H9 (cell line): Measurements from ENCODE around the gene ARHGEF2. TPM values are rescaled to one million over a fixed set of nuclear protein-coding genes. Genes with fewer than 3 reads are reported as not detected.

ENCODE experiments used
- DNase-seq: peaks from one replicate; pipeline ENCODE4 v3.0.0-alpha.2; 2017
- H2AFZ ChIP-seq: one replicate; pipeline ENCODE4 v1.6.1; 2013; ENCODE audit warnings: mild to moderate bottlenecking, low read length, control low read depth, moderate library complexity
- H2AK5ac ChIP-seq: 2 replicates; pipeline ENCODE4 v1.6.1; 2013; ENCODE audit warnings: low read length, control low read depth, mixed read lengths; ENCODE audit not compliant: insufficient read length
- H2BK120ac ChIP-seq: one replicate; pipeline ENCODE4 v1.6.1; 2013; ENCODE audit warnings: low read depth, mild to moderate bottlenecking, low read length, control low read depth, inconsistent platforms; ENCODE audit not compliant: poor library complexity, severe bottlenecking
- H2BK12ac ChIP-seq: 2 replicates; pipeline ENCODE4 v1.6.1; 2013; ENCODE audit warnings: low read length, control low read depth, mixed read lengths, low read depth; ENCODE audit not compliant: insufficient read length
- H2BK15ac ChIP-seq: 2 replicates; pipeline ENCODE4 v1.6.1; 2013; ENCODE audit warnings: low read depth, low read length, control low read depth
- H2BK20ac ChIP-seq: one replicate; pipeline ENCODE4 v1.6.1; 2013; ENCODE audit warnings: low read depth, mild to moderate bottlenecking, low read length, control low read depth, inconsistent platforms; ENCODE audit not compliant: poor library complexity, severe bottlenecking
- H2BK5ac ChIP-seq: 2 replicates; pipeline ENCODE4 v1.6.1; 2013; ENCODE audit warnings: low read length, control low read depth, mixed read lengths; ENCODE audit not compliant: insufficient read length
- H3K14ac ChIP-seq: 2 replicates; pipeline ENCODE4 v1.6.1; 2013; ENCODE audit warnings: low read length, control low read depth; ENCODE audit not compliant: insufficient read depth
- H3K18ac ChIP-seq: 2 replicates; pipeline ENCODE4 v1.6.1; 2013; ENCODE audit warnings: low read depth, mild to moderate bottlenecking, mixed read lengths, low read length, control low read depth; ENCODE audit not compliant: insufficient read length
- H3K23ac ChIP-seq: 2 replicates; pipeline ENCODE4 v1.6.1; 2013; ENCODE audit warnings: low read length, control low read depth, mixed read lengths, low read depth; ENCODE audit not compliant: insufficient read length
- H3K23me2 ChIP-seq: 2 replicates; pipeline ENCODE4 v1.6.1; 2013; ENCODE audit warnings: low read depth, mild to moderate bottlenecking, mixed read lengths, low read length, control low read depth; ENCODE audit not compliant: insufficient read length, poor library complexity, severe bottlenecking
- H3K27ac ChIP-seq: 2 replicates; pipeline ENCODE4 v1.5.1; 2013; ENCODE audit warnings: low read length, control low read depth, mixed read lengths, low read depth; ENCODE audit not compliant: insufficient read length
- H3K27me3 ChIP-seq: 2 replicates; pipeline ENCODE4 v1.6.1; 2013; ENCODE audit warnings: low read length, control low read depth, inconsistent platforms; ENCODE audit not compliant: insufficient read depth
- H3K4ac ChIP-seq: 2 replicates; pipeline ENCODE4 v1.6.1; 2013; ENCODE audit warnings: low read depth, mild to moderate bottlenecking, control low read depth, inconsistent platforms, low read length, moderate library complexity
- H3K4me1 ChIP-seq: 2 replicates; pipeline ENCODE4 v1.6.1; 2013; ENCODE audit warnings: low read length, control low read depth, inconsistent platforms; ENCODE audit not compliant: insufficient read depth
- H3K4me2 ChIP-seq: 2 replicates; pipeline ENCODE4 v1.6.1; 2013; ENCODE audit warnings: low read length, control low read depth, mixed read lengths; ENCODE audit not compliant: insufficient read length, insufficient read depth
- H3K56ac ChIP-seq: 2 replicates; pipeline ENCODE4 v1.6.1; 2013; ENCODE audit warnings: low read depth, mild to moderate bottlenecking, mixed read lengths, low read length, control low read depth; ENCODE audit not compliant: insufficient read length
- H3K79me1 ChIP-seq: 2 replicates; pipeline ENCODE4 v1.6.1; 2013; ENCODE audit warnings: low read depth, mild to moderate bottlenecking, moderate library complexity, low read length, control low read depth, inconsistent platforms; ENCODE audit not compliant: insufficient read depth, poor library complexity, severe bottlenecking
- H3K79me2 ChIP-seq: 2 replicates; pipeline ENCODE4 v1.6.1; 2013; ENCODE audit warnings: low read length, control low read depth, inconsistent platforms; ENCODE audit not compliant: insufficient read depth
- H3K9ac ChIP-seq: 2 replicates; pipeline ENCODE4 v1.6.1; 2013; ENCODE audit warnings: low read length, control low read depth, mixed read lengths; ENCODE audit not compliant: insufficient read length; ENCODE audit errors: extremely low read depth
- H3K9me3 ChIP-seq: one replicate; pipeline ENCODE4 v1.6.1; 2013; ENCODE audit warnings: low read depth, low read length, inconsistent platforms; ENCODE audit not compliant: control insufficient read depth
- H3T11ph ChIP-seq: one replicate; pipeline ENCODE4 v1.6.1; 2013; ENCODE audit warnings: mild to moderate bottlenecking, low read length, control low read depth, inconsistent platforms
- H4K20me1 ChIP-seq: one replicate; pipeline ENCODE4 v1.6.1; 2013; ENCODE audit not compliant: control insufficient read depth, insufficient read length, insufficient read depth
- H4K5ac ChIP-seq: 2 replicates; pipeline ENCODE4 v1.6.1; 2013; ENCODE audit warnings: low read depth, mild to moderate bottlenecking, mixed read lengths, low read length, control low read depth; ENCODE audit not compliant: insufficient read length
- H4K8ac ChIP-seq: replicated peaks from 2 replicates; pipeline ENCODE4 v1.6.1; 2013; ENCODE audit warnings: low read length, control low read depth, mixed read lengths, low read depth; ENCODE audit not compliant: insufficient read length
- H4K91ac ChIP-seq: 2 replicates; pipeline ENCODE4 v1.6.1; 2013; ENCODE audit warnings: low read depth, mild to moderate bottlenecking, moderate library complexity, mixed read lengths, low read length, control low read depth; ENCODE audit not compliant: insufficient read length
- H3K27ac Mint-ChIP-seq, 3 experiments: 2 replicates in 2 of 3; 3 replicates in 1 of 3; pipeline ENCODE4 v1.8.0; 2020 to 2021; ENCODE audit warnings: mixed read lengths in 3 of 3, mild to moderate bottlenecking in 1 of 3, moderate library complexity in 1 of 3
- H3K27me3 Mint-ChIP-seq: 2 replicates; pipeline ENCODE4 v1.8.0; 2021; ENCODE audit warnings: low read depth, mild to moderate bottlenecking, moderate library complexity, mixed read lengths
- H3K36me3 Mint-ChIP-seq, 3 experiments: 2 replicates in 2 of 3; 3 replicates in 1 of 3; pipeline ENCODE4 v1.8.0; 2020 to 2021; ENCODE audit warnings: low read depth in 3 of 3, mixed read lengths in 3 of 3; ENCODE audit not compliant: insufficient read depth in 1 of 3
- H3K4me1 Mint-ChIP-seq, 2 experiments: 2 replicates each; pipeline ENCODE4 v1.8.0; 2020; ENCODE audit warnings: mixed read lengths in 2 of 2
- H3K4me3 Mint-ChIP-seq, 2 experiments: 2 replicates in 1 of 2; 3 replicates in 1 of 2; pipeline ENCODE4 v1.8.0; 2020 to 2021; ENCODE audit warnings: mild to moderate bottlenecking in 2 of 2, mixed read lengths in 2 of 2, moderate library complexity in 1 of 2
- H3K9me3 Mint-ChIP-seq, 2 experiments: 2 replicates in 1 of 2; 3 replicates in 1 of 2; pipeline ENCODE4 v1.8.0; 2020; ENCODE audit warnings: mild to moderate bottlenecking in 2 of 2, mixed read lengths in 2 of 2, moderate library complexity in 1 of 2
- CTCF ChIP-seq: fragments of 200-600 bp; sonication (generic); conservative IDR thresholded peaks from 3 replicates; pipeline ENCODE4 v1.8.0; 2021; ENCODE audit warnings: antibody characterized with exemption, mild to moderate bottlenecking
- WGBS: extraction: QIAGEN DNeasy Blood & Tissue Kit; methylation state at CpG from one replicate; pipeline ENCODE4 v1.1.7; 2013; ENCODE audit warnings: missing lambda C conversion rate, low lambda C conversion rate, mixed read lengths; ENCODE audit not compliant: insufficient read length; ENCODE audit errors: extremely low coverage; 5-methylcytosine and 5-hydroxymethylcytosine counted together
- total RNA-seq: library from RNA; stranded (reverse); gene quantifications from 2 replicates; pipeline ENCODE4 v1.2.1, GENCODE V29; 2021

Gene ARHGEF2
- total RNA-seq, 1 experiment from 2014 or later, result 111 TPM

DNA sequence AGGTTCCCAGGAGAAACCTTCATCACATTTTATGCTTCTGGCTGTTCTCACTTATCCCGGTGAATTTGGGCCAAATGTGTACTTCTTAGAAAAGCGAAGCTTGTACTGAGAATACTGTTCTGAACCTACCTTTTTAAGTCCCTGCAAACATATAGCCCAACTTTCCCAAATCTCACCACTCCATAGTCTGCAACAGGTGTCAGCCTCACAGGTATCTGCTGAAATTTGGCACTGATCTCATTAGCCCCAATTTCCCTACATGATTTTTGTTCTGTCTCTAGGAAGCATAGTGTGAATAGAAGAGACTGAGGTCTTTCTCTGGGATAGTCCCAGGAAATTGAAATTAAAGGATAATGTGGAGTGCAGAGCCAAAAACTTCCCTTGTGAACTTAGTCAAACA is 78.7 kb downstream of the ARHGEF2 start:
- no peaks in the 10 kb centered on the region for H3K27me3 Mint-ChIP-seq
- no peak overlapping the region for H3K18ac ChIP-seq
- no peaks in the 10 kb centered on the region for H3K9me3 Mint-ChIP-seq
- no peaks in the 10 kb centered on the region for H3K9me3 ChIP-seq
- no peak overlapping the region for H2BK12ac ChIP-seq
- no peak overlapping the region for H3K4me3 Mint-ChIP-seq
- H3K4me1 Mint-ChIP-seq, result no peaks in the 10 kb centered on the region
- no peak overlapping the region for H2BK120ac ChIP-seq
- H3K56ac ChIP-seq, result no peak overlapping the region
- no peak overlapping the region for H4K91ac ChIP-seq
- H4K5ac ChIP-seq, result no peak overlapping the region
- no peak overlapping the region for H3K27ac Mint-ChIP-seq
- no peak overlapping the region for H2AK5ac ChIP-seq
- no peaks in the 10 kb centered on the region for H3K79me2 ChIP-seq
- H3K23ac ChIP-seq, result no peak overlapping the region
- no peak overlapping the region for H3K9ac ChIP-seq
- no peak overlapping the region for H3K27ac ChIP-seq
- no peak overlapping the region for H2BK5ac ChIP-seq
- H3K4me1 ChIP-seq, result no peaks in the 10 kb centered on the region
- H3K4me2 ChIP-seq, result no peak overlapping the region
- H3K4ac ChIP-seq, result no peak overlapping the region
- no peak for DNase-seq
- H2BK15ac ChIP-seq, result no peak overlapping the region
- H3K23me2 ChIP-seq, result no peaks in the 10 kb centered on the region
- WGBS, result no CpG with 5 or more reads among the region's 2 CpGs
- H3K27me3 ChIP-seq, result no peaks in the 10 kb centered on the region
- no peak overlapping the region for H3T11ph ChIP-seq
- no peak for TF ChIP-seq CTCF
- no peaks in the 10 kb centered on the region for H4K20me1 ChIP-seq
- no peak overlapping the region for H4K8ac ChIP-seq
- H3K36me3 Mint-ChIP-seq, result peaks cover 27 to 60% (median 59%) of the 10 kb centered on the region in 3 experiments; a peak in 6 of 7 replicates
- H3K14ac ChIP-seq, result no peak overlapping the region
- no peak overlapping the region for H2AFZ ChIP-seq
- no peak overlapping the region for H2BK20ac ChIP-seq
- H3K79me1 ChIP-seq, result no peaks in the 10 kb centered on the region
